ENCODE results near the gene NUDT5. TPM values are rescaled to one million over a fixed set of nuclear protein-coding genes. Genes with fewer than 3 reads are reported as not detected.
"Not testable (repeated sequence)": the region's sequence is repeated elsewhere in the genome, so short reads cannot be mapped to it uniquely, and the experiment has no call there.

The NUDT5 gene
- polyA plus RNA-seq, 1 donor from 2014 or later, result 44.2 TPM

- no peaks in the 10 kb centered on the region for H3K79me2 ChIP-seq (replicated peaks; ENCODE audit: insufficient read depth, low read length)
- no peak overlapping the region for H3K4me2 ChIP-seq (ENCODE audit: low read length)
- no peak overlapping the region for H2AFZ ChIP-seq (ENCODE audit: low read depth, low read length)
- H3F3A ChIP-seq (ENCODE audit: insufficient read depth, low read length, poor library complexity, severe bottlenecking), result no peaks in the 10 kb centered on the region
- no peak for TF ChIP-seq CTCF (IDR thresholded peaks at IDR 0.05; ENCODE audit: poor library complexity, severe bottlenecking)
- TF ChIP-seq RAD21 (conservative IDR thresholded peaks at IDR 0.05), result no peak
- TF ChIP-seq POLR2AphosphoS5 (IDR thresholded peaks at IDR 0.05), result no peak
- TF ChIP-seq EP300 (conservative IDR thresholded peaks at IDR 0.05; ENCODE audit: poor library complexity, severe bottlenecking), result no peak
- TF ChIP-seq REST (IDR thresholded peaks at IDR 0.05; ENCODE audit: borderline replicate concordance), result no peak
- no peak for TF ChIP-seq EZH2 (IDR thresholded peaks at IDR 0.05; ENCODE audit: borderline replicate concordance, insufficient read depth, low read length, poor library complexity, severe bottlenecking)
- TF ChIP-seq MXI1 (conservative IDR thresholded peaks at IDR 0.05; ENCODE audit: poor library complexity, severe bottlenecking), result no peak
- no peak for TF ChIP-seq TAF1 (IDR thresholded peaks at IDR 0.05; ENCODE audit: low read depth)
- no peak for TF ChIP-seq SMC3 (conservative IDR thresholded peaks at IDR 0.05; ENCODE audit: poor library complexity)
- no peak overlapping the region for H3K9ac ChIP-seq (ENCODE audit: low read length)
- no peaks in the 10 kb centered on the region for H4K20me1 ChIP-seq (ENCODE audit: insufficient read depth)
- H3K27ac ChIP-seq (ENCODE audit: low read length), result no peak overlapping the region
- no peaks in the 10 kb centered on the region for H3K9me3 ChIP-seq (ENCODE audit: low read length)
- peaks cover 4% of the 10 kb centered on the region for H3K36me3 ChIP-seq (ENCODE audit: insufficient read depth, low read length)
- H3K9me2 ChIP-seq (ENCODE audit: insufficient read depth, low read length), result no peaks in the 10 kb centered on the region
- H3K4me3 ChIP-seq (ENCODE audit: low read length), result no peak overlapping the region
- H3K27me3 ChIP-seq (ENCODE audit: insufficient read depth, low read depth, low read length), result no peaks in the 10 kb centered on the region
Observed at GRCh38 chr10:12235116-12235694, 39.5 kb upstream of the NUDT5 start.

GRCh38 chr10:12234687-12235086 is 39.0 kb upstream of the NUDT5 start:
- H3K9me2 ChIP-seq (ENCODE audit: insufficient read depth, low read length); H3K79me2 ChIP-seq (replicated peaks; ENCODE audit: insufficient read depth, low read length); H3K27me3 ChIP-seq (ENCODE audit: insufficient read depth, low read depth, low read length); H3K9me3 ChIP-seq (ENCODE audit: low read length); H3K4me2 ChIP-seq (ENCODE audit: low read length); H4K20me1 ChIP-seq (ENCODE audit: insufficient read depth); H3K27ac ChIP-seq (ENCODE audit: low read length); H2AFZ ChIP-seq (ENCODE audit: low read depth, low read length); H3K9ac ChIP-seq (ENCODE audit: low read length); H3K36me3 ChIP-seq (ENCODE audit: insufficient read depth, low read length); H3K4me3 ChIP-seq (ENCODE audit: low read length); H3F3A ChIP-seq (ENCODE audit: insufficient read depth, low read length, poor library complexity, severe bottlenecking): not testable (repeated sequence)

- H3K9me2 ChIP-seq (ENCODE audit: insufficient read depth, low read length), result no peaks in the 10 kb centered on the region
- H3K27me3 ChIP-seq (ENCODE audit: insufficient read depth, low read depth, low read length), result no peaks in the 10 kb centered on the region
- H3K27ac ChIP-seq (ENCODE audit: low read length), result no peak overlapping the region
- H4K20me1 ChIP-seq (ENCODE audit: insufficient read depth), result no peaks in the 10 kb centered on the region
- no peak overlapping the region for H3K4me3 ChIP-seq (ENCODE audit: low read length)
- H3K9me3 ChIP-seq (ENCODE audit: low read length), result no peaks in the 10 kb centered on the region
- H3F3A ChIP-seq (ENCODE audit: insufficient read depth, low read length, poor library complexity, severe bottlenecking), result no peaks in the 10 kb centered on the region
- TF ChIP-seq MXI1 (conservative IDR thresholded peaks at IDR 0.05; ENCODE audit: poor library complexity, severe bottlenecking) (no peak), EP300 (conservative IDR thresholded peaks at IDR 0.05; ENCODE audit: poor library complexity, severe bottlenecking) (no peak), POLR2AphosphoS5 (IDR thresholded peaks at IDR 0.05) (no peak), TAF1 (IDR thresholded peaks at IDR 0.05; ENCODE audit: low read depth) (no peak), EZH2 (IDR thresholded peaks at IDR 0.05; ENCODE audit: borderline replicate concordance, insufficient read depth, low read length, poor library complexity, severe bottlenecking) (no peak), REST (IDR thresholded peaks at IDR 0.05; ENCODE audit: borderline replicate concordance) (no peak), SMC3 (conservative IDR thresholded peaks at IDR 0.05; ENCODE audit: poor library complexity) (no peak), CTCF (IDR thresholded peaks at IDR 0.05; ENCODE audit: poor library complexity, severe bottlenecking) (no peak), RAD21 (conservative IDR thresholded peaks at IDR 0.05) (no peak)
- no peak overlapping the region for H3K9ac ChIP-seq (ENCODE audit: low read length)
- no peak overlapping the region for H2AFZ ChIP-seq (ENCODE audit: low read depth, low read length)
- H3K4me2 ChIP-seq (ENCODE audit: low read length), result no peak overlapping the region
- H3K36me3 ChIP-seq (ENCODE audit: insufficient read depth, low read length), result no peaks in the 10 kb centered on the region
- H3K79me2 ChIP-seq (replicated peaks; ENCODE audit: insufficient read depth, low read length), result no peaks in the 10 kb centered on the region
Observed at GRCh38 chr10:12228851-12229250, 33.2 kb upstream of the NUDT5 start.
